ENCODE results near the gene CWC27. TPM values are rescaled to one million over a fixed set of nuclear protein-coding genes. Genes with fewer than 3 reads are reported as not detected.

The CWC27 gene
- total and polyA plus RNA-seq, 2 donors from 2014 or later = 16.5 to 17.3 TPM

DNA sequence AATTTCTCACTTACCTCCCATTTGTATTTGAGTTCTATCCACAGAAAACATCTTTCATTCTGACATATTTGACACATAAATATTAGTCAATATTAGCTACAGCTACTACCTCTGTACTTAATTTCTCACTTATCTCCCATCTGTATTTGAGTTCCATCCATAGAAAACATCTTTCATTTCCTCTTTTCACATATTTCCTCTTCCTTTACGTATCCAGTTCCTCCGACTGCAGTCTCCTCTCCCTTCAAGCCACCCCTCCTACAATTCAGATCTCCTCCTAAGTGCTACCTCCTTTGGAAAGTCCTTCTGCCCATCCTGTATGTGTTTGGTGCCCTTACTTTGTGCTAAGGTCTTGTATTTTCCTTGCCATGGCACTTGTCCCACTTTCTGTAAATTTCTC is 1.8 kb upstream of the CWC27 start:
- Histone ChIP-seq H3K27me3 (ENCODE audit: control insufficient read depth, insufficient read depth, low read length) (no peaks in the 10 kb centered on the region), H3K9ac (ENCODE audit: low read length in 3 of 3) (peak overlapping the region in 1 of 3 donors; percentile 93), H3K36me3 (ENCODE audit: control insufficient read depth in 2 of 3, insufficient read depth in 3 of 3, low read length in 3 of 3) (no peaks in the 10 kb centered on the region), H3K27ac (ENCODE audit: low read depth in 2 of 2, low read length in 2 of 2) (no peak overlapping the region), H3K9me3 (ENCODE audit: control insufficient read depth in 2 of 3, insufficient read depth in 1 of 3, low read length in 3 of 3) (no peaks in the 10 kb centered on the region), H3K4me3 (ENCODE audit: low read length in 3 of 3) (peak overlapping the region in 2 of 3 donors; percentile 85 to 99), H3K4me1 (ENCODE audit: control insufficient read depth in 2 of 3, insufficient read depth in 2 of 3, low read depth in 1 of 3, low read length in 3 of 3) (peaks cover 8 to 22% (median 21%) of the 10 kb centered on the region in 3 donors)
- FAIRE-seq (no peak), DNase-seq (no peak)
- TF ChIP-seq, protein P1, sequence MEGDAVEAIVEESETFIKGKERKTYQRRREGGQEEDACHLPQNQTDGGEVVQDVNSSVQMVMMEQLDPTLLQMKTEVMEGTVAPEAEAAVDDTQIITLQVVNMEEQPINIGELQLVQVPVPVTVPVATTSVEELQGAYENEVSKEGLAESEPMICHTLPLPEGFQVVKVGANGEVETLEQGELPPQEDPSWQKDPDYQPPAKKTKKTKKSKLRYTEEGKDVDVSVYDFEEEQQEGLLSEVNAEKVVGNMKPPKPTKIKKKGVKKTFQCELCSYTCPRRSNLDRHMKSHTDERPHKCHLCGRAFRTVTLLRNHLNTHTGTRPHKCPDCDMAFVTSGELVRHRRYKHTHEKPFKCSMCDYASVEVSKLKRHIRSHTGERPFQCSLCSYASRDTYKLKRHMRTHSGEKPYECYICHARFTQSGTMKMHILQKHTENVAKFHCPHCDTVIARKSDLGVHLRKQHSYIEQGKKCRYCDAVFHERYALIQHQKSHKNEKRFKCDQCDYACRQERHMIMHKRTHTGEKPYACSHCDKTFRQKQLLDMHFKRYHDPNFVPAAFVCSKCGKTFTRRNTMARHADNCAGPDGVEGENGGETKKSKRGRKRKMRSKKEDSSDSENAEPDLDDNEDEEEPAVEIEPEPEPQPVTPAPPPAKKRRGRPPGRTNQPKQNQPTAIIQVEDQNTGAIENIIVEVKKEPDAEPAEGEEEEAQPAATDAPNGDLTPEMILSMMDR (IDR thresholded peaks at IDR 0.05; ENCODE audit: borderline replicate concordance, extremely low read depth, insufficient read depth) = no peak
- intact Hi-C loops (cut with DNase I) = no loop called here

DNA sequence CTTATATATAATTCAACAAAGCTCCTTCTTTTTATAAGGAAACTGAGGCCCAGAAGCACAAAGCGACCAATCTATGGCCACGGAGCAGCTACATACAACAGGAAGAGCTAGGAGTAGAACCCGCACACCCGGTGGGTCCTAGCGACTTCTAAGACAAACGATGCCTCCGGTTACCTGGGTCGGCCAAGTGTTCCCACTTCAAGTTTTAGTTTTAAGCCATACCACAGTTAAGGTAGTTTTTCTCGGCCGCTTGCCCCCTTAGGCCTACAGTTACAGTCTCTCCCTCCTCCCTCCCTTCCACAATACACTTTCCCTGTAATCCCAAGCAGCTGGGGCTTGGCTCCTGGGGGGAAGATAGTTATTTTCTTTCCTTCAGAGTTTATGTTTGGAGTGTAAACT is 772 bp upstream of the CWC27 start:
- Histone ChIP-seq H3K36me3 (ENCODE audit: control insufficient read depth in 2 of 3, insufficient read depth in 3 of 3, low read length in 3 of 3) (no peaks in the 10 kb centered on the region), H3K27ac (ENCODE audit: low read depth in 2 of 2, low read length in 2 of 2) (peak overlapping the region; percentile 87), H3K4me3 (ENCODE audit: low read length in 3 of 3) (peak overlapping the region; percentile 85 to 99 (median 97)), H3K4me1 (ENCODE audit: control insufficient read depth in 2 of 3, insufficient read depth in 2 of 3, low read depth in 1 of 3, low read length in 3 of 3) (peaks cover 8 to 22% (median 21%) of the 10 kb centered on the region in 3 donors), H3K27me3 (ENCODE audit: control insufficient read depth, insufficient read depth, low read length) (no peaks in the 10 kb centered on the region), H3K9ac (ENCODE audit: low read length in 3 of 3) (peak overlapping the region; percentile 93 to 98 (median 98)), H3K9me3 (ENCODE audit: control insufficient read depth in 2 of 3, insufficient read depth in 1 of 3, low read length in 3 of 3) (no peaks in the 10 kb centered on the region)
- TF ChIP-seq, protein P1 (IDR thresholded peaks at IDR 0.05; ENCODE audit: borderline replicate concordance, extremely low read depth, insufficient read depth) = no peak
- FAIRE-seq (no peak), DNase-seq (peak in 1 of 5 donors; percentile 49)
- intact Hi-C loops (cut with DNase I) = no loop called here

DNA sequence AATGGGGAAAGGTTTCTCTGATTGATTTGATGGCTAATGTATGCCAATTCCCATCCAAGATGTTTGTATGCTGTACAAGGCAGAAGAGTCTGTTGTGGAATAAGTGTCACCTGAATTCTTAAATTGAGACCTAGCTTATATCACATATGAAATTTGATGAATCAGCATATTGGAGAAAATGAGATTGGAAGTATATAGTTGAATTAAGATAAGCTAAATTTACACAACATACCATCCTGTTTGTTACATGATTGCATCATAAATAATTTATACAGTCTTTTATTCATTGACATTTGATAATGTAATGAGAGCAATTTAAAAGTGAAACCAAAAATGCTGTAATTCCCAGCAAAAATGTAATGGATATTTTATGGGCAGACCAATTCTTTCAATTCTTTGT is 1.1 kb downstream of the CWC27 start:
- no peaks in the 10 kb centered on the region for H3K36me3 ChIP-seq (ENCODE audit: control insufficient read depth in 2 of 3, insufficient read depth in 3 of 3, low read length in 3 of 3)
- no peak for DNase-seq
- intact Hi-C loops (cut with DNase I) = no loop called here
- H3K27ac ChIP-seq (ENCODE audit: low read depth in 2 of 2, low read length in 2 of 2) = no peak overlapping the region
- no peak for FAIRE-seq
- peaks cover 8 to 22% (median 21%) of the 10 kb centered on the region in 3 donors for H3K4me1 ChIP-seq (ENCODE audit: control insufficient read depth in 2 of 3, insufficient read depth in 2 of 3, low read depth in 1 of 3, low read length in 3 of 3)
- peak overlapping the region; percentile 85 to 99 (median 97) for H3K4me3 ChIP-seq (ENCODE audit: low read length in 3 of 3)
- H3K9ac ChIP-seq (ENCODE audit: low read length in 3 of 3) = peak overlapping the region; percentile 93 to 98 (median 98)
- H3K9me3 ChIP-seq (ENCODE audit: control insufficient read depth in 2 of 3, insufficient read depth in 1 of 3, low read length in 3 of 3) = no peaks in the 10 kb centered on the region
- H3K27me3 ChIP-seq (ENCODE audit: control insufficient read depth, insufficient read depth, low read length) = no peaks in the 10 kb centered on the region
- TF ChIP-seq, protein P1 (IDR thresholded peaks at IDR 0.05; ENCODE audit: borderline replicate concordance, extremely low read depth, insufficient read depth) = no peak

DNA sequence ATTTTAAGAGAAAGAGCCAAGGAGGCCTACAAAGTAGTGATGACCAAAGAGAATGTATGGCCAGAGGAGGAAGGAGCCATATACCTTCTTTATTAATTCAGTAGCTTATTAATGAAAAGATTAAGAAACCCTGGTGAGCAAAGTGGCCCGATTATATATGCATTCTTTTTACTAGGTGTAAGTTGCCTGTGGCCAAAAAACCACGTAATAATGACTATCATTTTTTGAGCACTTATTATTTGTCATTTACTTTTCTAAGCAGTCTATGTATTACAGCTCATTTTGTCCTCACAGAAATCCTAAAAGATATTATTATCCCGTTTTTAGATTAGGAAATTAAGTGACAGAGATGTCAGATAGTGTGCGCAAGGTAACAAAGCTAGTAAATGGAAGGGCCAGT is 3.0 kb downstream of the CWC27 start:
- Histone ChIP-seq H3K36me3 (ENCODE audit: control insufficient read depth in 2 of 3, insufficient read depth in 3 of 3, low read length in 3 of 3) (no peaks in the 10 kb centered on the region), H3K9ac (ENCODE audit: low read length in 3 of 3) (no peak overlapping the region), H3K9me3 (ENCODE audit: control insufficient read depth in 2 of 3, insufficient read depth in 1 of 3, low read length in 3 of 3) (no peaks in the 10 kb centered on the region), H3K4me1 (ENCODE audit: control insufficient read depth in 2 of 3, insufficient read depth in 2 of 3, low read depth in 1 of 3, low read length in 3 of 3) (peaks cover 8 to 20% (median 13%) of the 10 kb centered on the region in 3 donors), H3K27me3 (ENCODE audit: control insufficient read depth, insufficient read depth, low read length) (no peaks in the 10 kb centered on the region), H3K4me3 (ENCODE audit: low read length in 3 of 3) (no peak overlapping the region), H3K27ac (ENCODE audit: low read depth in 2 of 2, low read length in 2 of 2) (no peak overlapping the region)
- no peak for DNase-seq
- intact Hi-C loops (cut with DNase I) = no loop called here
- no peak for FAIRE-seq
- TF ChIP-seq, protein P1 (IDR thresholded peaks at IDR 0.05; ENCODE audit: borderline replicate concordance, extremely low read depth, insufficient read depth) = no peak

Measured in kidney (tissue), 14 donors.